ENCODE results near the gene ARID3C.
"Not testable (repeated sequence)": the region's sequence is repeated elsewhere in the genome, so short reads cannot be mapped to it uniquely, and the experiment has no call there.

ARID3C gene

GRCh38 chr9:34651876-34652601 lies 23.2 kb upstream of the ARID3C start, which contains the start of gene IL11RA:
TSS of gene IL11RA (plus strand) at chr9:34652185. CDS start at chr9:34655218, 3,033 bp downstream.
- peak; percentile 21 to 33 for DNase-seq

GRCh38 chr9:34651321-34651720 lies 22.5 kb upstream of the ARID3C start:
- DNase-seq, result no peak

- no peak for DNase-seq
Measured at GRCh38 chr9:34650816-34651215, 21.9 kb upstream of the ARID3C start.

GRCh38 chr9:34648673-34649072 lies 19.8 kb upstream of the ARID3C start:
- no peak for DNase-seq

GRCh38 chr9:34647651-34648050 lies 18.8 kb upstream of the ARID3C start:
- DNase-seq, result no peak

- DNase-seq, result no peak
Measured at GRCh38 chr9:34647084-34647403, 18.2 kb upstream of the ARID3C start.

GRCh38 chr9:34646211-34647083 lies 17.6 kb upstream of the ARID3C start, which contains the start of gene GALT:
TSS of gene GALT (plus strand) at chr9:34646675. CDS start at chr9:34646705, 30 bp downstream.
- peak; percentile 91 to 96 for DNase-seq

- no peak for DNase-seq
Measured at GRCh38 chr9:34644766-34645314, 16.0 kb upstream of the ARID3C start.

GRCh38 chr9:34642679-34643078 lies 13.8 kb upstream of the ARID3C start:
- no peak for DNase-seq

- DNase-seq, result not testable (repeated sequence)
Measured at GRCh38 chr9:34639322-34639721, 10.5 kb upstream of the ARID3C start.

- DNase-seq, result no peak
Measured at GRCh38 chr9:34638138-34638445, 9.2 kb upstream of the ARID3C start.

- peak; percentile 90 to 96 for DNase-seq
Measured at GRCh38 chr9:34637356-34638137, 8.7 kb upstream of the ARID3C start, which contains the start of gene SIGMAR1. TSS of gene SIGMAR1 (minus strand) at chr9:34637787. CDS start at chr9:34637697, 90 bp downstream.

GRCh38 chr9:34636791-34637355 lies 8.0 kb upstream of the ARID3C start:
- no peak for DNase-seq

GRCh38 chr9:34635556-34635955 lies 6.7 kb upstream of the ARID3C start:
- no peak for DNase-seq

GRCh38 chr9:34634551-34635248 lies 5.8 kb upstream of the ARID3C start:
- DNase-seq, result no peak

GRCh38 chr9:34633851-34634550 lies 5.1 kb upstream of the ARID3C start:
- peak; percentile 79 to 81 for DNase-seq

GRCh38 chr9:34633166-34633565 lies 4.3 kb upstream of the ARID3C start:
- DNase-seq, result no peak

- DNase-seq, result no peak
Measured at GRCh38 chr9:34630402-34631154, 1.7 kb upstream of the ARID3C start.

- no peak for DNase-seq
Measured at GRCh38 chr9:34629491-34629808, 584 bp upstream of the ARID3C start.

Measured in CD4-positive, alpha-beta T cell treated with Interleukin-1 beta for 1 hour (primary cell).